GOT3 (cell line): Measurements from ENCODE around the gene ANXA4.
"Not testable (repeated sequence)": the region's sequence is repeated elsewhere in the genome, so short reads cannot be mapped to it uniquely, and the experiment has no call there.

ENCODE experiments used
- DNase-seq: peaks from one replicate; lab custom pipeline; 2025; ENCODE audit warnings: mixed read lengths; lab: John Stamatoyannopoulos, UW

The ANXA4 gene

DNA sequence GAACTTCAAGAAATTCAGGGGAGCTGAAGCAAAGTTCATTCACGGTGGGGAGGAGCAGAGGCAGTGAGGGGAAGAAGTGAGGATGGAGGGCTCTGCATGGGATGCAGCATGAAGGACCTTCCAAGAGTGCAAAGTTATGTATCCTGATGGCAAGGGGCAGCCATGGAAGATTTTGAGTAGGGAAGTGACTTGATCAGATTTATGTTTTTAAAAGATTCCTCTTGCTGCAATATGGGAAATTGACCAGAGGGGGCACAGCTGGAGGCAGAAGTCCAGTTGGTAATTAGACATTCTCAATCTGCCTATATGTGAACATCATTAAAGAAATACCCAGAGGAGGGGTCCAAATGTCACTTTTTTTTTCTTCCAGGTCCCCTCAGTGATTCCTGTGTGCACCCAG lies 21.5 kb upstream of the ANXA4 start:
- DNase-seq, result no peak

DNA sequence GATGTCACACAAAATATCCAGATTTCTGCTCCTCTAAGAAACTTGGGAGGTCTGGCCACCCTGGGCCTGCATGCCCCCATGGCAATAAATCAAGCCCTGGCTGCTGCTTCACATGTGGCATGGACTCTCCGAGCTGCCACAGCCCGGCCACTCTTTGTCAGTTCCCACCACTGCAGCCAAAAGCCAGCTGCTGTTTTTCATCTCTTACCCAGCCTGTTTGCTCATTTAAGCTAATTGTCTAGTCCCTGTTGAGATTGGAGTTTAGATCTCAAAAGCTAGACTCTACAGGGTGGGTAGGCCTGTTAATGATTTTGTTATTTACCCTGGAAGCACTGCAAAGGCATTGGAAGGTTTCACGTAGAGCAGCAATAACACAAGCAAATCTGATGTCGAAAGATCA lies 20.9 kb upstream of the ANXA4 start:
- DNase-seq, result no peak

DNA sequence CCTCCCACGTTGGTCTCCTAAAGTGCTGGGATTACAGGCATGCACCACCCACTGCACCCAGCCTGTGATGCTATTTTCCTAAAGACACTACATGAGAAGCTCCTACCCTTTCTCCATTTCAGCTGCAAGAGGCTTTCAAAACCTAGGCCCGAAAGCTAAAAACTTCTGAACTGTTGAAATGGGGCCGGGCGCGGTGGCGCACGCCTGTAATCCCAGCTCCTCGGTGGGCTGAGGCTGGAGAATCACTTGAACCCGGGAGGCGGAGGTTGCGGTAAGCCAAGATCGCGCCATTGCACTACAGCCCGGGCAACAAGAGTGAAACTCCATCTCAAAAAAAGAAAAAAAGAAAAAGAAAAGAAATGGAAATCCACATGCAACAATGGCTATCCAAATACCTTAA lies 18.1 kb upstream of the ANXA4 start:
- DNase-seq, result no peak

DNA sequence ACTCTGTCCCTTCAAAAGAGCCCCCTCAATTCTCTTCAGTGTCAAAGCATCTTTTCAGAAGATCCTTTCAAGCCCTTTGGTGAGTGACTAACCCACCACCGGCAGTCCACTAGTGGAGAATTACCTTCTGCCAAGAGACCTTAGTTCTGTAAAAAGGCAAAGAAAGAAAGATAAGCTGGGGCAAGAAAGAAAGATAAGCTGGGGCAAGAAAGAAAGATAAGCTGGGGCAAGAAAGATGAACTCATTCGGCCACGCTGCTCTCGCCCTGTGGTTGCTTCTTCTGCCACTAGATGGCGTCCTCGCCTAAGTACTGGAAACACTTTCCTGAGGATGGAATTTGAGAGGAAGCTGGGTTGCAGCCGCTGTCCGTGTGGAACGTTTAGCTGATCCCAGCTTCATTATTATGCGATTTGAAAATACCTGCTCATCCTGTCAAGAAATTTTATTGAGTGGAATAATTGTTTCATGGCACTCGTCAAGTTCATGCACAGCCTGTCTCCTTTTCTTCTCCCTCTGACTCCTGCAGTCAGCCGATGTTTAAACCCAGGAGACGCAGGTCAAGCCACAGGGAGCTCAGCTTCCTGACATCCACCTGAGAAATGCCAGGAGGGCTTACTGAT lies 17.3 kb upstream of the ANXA4 start:
- peak; percentile 38 for DNase-seq

DNA sequence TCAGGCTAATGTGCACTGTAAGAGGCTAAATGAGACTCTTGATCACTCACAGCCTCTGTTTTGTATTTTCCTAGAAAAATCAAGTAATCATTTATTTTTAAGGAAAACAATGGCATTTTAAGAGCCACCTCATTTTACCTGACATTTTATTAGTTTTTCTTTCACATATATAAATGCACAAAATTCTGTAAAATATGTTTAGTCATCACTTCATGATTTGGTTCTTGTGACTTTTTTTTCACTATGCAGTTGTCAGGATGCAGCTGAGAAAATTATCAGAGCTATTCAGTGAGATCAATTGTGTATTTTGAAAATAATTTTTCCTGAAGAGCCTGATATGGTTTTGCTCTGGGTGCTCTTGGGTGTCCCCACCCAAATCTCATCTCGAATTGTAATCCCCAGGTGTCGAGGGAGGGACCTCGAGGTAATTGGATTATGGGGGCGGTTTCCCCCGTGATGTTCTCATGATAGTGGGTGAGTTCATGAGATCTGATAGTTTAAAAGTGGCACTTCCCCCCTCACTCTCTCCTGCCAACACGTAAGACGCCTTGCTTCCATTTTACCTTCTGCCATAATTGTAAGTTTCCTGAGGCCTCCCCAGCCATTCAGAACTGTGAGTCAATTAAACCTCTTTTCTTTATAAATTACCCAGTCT lies 16.1 kb upstream of the ANXA4 start:
- no peak for DNase-seq

DNA sequence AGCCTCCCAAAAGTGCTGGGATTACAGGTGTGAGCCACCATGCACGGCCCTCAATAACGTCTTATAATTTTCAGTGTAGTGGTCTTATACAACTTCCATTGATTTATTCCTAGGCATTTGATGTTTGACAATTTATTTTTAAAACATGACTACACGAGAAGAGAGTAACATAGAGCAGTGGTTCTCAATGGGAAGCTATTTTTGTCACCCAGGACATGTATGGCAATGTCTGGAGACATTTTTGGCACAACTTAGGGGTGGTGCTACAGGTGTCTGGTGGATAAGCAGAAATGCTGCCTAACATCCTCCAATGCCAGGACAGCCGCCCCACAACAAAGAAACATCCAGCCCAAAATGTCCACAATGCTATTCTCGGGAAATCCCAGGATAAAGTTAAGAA lies 12.7 kb upstream of the ANXA4 start:
- no peak for DNase-seq

DNA sequence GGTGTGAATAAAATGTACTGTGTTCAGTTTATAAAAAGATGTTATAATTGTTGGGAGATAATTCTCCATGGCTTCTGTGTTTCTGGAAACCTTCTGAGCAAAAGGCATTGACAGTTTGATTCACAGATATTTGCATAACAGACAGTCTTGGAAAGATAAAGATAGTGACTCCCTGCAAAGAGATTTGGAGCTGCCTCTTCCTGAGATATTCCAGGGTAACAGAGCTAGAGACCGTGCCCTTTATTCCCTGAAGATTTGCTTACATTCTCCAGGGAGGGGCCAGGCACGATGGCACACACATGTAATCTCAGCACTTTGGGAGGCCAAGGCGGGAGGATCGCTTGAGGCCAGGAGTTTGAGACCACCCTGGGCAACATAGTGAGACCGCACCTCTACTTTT lies 12.2 kb upstream of the ANXA4 start:
- DNase-seq, result no peak

DNA sequence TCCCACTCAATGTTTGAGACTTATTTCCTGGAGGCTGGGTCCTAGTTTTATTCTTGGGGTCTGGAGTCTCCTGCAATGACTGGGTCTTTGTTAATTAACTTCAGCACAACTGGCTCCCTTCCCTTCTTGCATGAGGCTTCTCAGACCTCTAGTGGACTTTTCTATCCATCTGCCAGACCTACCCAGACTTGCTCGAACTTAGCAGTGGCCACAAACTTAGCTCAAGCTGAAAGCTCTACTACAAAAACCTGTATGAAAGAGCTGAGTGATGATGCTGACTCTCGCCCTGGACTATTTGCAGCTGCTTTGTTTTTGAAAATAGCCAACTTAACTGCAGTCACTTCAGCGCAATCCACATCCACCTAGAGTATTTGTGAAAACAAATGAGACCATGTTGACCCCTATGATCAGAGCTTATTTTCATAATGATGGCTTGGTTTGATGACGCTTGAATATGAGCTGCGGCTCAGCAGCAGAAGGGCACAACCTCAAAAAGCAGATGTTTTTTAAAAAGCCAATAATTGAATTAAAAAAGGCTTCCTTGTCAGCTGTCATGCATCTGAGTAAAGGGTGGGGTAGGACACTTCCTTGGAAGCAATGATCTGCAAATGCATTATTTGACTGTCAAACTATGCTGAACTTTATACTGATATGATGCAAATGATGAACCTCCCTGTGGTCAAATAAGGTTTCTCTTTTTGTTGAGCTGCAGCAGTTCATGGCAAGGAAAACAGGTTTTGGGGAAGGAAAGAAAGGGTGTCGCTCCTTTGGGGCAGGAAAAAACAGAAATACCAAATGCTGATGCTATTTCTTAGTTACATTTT lies 10.6 kb upstream of the ANXA4 start:
- no peak for DNase-seq

DNA sequence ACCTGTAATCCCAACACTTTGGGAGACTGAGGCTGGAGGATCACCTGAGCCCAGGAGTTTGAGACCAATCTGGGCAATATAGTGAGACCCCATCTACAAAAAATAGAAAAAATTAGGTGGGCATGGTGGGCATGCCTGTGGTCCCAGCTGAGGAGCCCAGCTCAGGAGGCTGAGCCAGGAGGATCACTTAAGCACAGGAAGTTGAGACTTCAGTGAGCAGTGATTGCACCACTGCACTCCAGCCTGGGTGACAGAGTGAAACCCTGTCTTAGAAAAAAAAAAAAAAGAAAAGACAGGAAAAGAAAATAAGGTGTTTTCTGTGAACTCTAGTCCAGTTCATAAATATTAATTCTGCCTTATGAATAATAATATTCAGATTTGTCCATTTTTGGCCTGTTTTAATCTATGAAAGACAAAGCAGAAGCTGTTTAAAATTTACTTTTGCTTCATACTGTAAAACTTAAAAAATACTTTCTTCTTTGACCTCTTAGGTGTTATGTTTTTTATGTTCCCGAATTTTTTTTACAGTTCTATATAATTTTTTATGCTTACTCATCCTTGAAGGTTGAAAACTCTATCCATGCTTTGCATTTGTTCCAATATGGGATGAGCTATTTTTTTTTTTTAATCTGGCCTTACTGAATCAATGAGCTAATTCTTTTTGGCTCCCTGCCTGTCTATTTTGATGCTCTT lies 8.4 kb upstream of the ANXA4 start:
- DNase-seq, result no peak

DNA sequence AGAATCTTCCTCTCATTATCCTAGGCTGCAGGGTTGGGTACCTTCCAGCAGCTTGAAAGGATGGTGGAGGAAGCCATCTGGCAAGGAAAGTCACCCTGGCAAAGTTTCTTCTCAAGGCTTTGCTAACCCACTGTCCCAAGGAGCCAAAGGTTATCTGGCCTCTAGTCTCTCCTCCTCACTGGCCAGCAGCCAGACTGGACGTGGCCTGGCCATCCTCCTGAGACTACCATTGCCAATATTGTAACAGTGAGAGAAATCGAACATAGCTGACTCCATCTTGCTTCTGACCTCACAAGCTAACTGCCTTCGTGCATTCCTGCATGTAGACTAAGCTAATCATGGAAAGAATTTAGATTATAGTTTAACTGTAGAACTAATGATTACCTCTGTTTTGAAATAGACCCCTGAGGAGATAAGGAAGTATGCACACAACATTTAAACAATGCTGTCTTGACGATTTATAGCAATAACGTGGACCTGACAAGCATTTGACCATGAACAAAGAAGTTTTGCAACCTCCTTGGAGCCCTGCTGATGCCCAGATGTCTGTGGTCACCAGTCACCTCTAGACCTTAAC lies 7.8 kb upstream of the ANXA4 start:
- DNase-seq, result no peak

DNA sequence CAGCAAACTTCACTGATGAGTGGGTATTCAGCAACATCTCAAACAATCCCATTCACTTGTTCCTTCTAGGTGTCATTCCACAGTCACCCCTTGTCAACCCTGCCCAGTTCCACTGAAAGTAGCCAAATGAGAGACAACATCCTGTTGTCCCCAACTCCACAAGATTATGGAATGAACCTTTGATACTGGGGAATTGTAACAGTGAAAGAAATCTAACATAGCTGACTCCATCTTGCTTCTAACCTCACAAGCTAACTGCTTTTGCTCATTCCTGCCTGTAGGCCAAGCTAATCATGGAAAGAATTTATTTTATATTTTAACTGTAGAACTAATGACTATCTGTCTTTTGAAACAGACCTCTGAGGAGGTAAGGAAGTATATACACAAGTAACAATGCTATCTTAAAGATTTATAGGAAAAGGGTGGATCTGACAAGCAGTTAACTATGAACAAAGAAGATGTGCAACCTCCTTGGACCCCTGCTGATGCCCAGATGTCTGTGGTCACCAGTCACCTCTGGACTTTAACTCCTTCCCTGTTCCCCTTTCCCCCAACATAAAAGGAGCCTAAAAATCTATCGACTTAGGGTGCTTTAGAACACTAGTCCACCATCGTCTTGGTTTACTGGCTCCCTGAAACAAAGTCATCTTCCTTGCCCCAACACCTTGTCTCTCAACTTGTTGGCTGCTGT lies 6.9 kb upstream of the ANXA4 start:
- no peak for DNase-seq

DNA sequence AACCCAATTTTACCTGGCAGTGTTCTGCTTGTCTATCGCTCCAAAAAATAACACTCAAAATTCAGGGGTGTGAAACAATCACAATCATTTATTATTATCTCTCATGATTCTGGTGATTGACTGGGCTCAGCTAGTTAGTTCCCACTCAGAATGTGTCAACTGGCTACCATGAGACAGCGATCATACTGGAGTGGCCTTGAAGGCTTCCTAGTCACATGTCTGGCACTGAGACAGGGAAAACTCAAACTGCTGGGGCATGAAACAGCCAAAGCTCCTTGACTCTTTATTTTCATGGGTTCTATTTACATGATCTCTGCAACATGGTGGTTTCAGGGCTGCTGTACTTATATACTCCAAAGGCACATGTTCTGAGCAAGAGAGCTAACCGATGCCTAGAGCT lies 6.2 kb upstream of the ANXA4 start:
- no peak for DNase-seq

DNA sequence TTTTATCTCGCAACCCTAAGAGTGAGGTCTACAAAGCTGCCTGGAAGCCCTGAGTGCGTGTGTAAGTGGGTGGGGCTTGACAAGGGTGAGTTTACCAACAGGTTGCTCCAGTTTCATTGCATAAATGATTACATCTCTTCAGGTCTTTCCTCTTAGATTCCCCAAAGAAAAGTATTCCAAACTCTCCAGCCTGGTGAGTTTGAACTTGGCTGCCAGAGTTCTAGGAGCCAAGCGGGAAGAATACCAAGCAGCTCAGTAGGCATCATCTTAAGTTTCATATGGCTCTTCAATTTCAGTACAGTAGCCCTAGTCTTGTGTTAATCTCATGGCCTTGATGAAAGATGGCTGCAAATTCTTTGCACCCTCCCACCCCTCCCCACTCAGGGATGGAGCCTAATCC lies 3.8 kb upstream of the ANXA4 start:
- DNase-seq, result not testable (repeated sequence)

DNA sequence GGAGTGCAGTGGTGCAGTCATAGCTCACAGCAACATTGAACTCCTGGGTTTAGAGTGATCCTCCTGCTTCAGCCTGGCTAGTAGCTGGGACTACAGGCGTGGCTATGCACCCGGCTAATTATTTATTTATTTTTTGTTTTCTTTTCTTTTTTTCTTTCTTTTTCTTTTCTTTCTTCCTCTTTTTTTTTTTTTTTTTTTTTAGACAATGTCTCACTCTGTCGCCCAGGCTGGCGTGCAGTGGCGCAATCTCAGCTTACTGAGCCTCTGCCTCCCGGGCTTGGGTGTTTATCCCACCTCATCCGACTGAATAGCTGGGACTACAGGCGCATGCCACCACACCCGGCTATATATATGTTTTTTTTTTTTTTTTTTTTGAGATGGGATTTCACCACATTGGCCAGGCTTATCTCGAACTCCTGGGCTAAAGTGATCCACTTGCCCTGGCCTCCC lies 1.4 kb upstream of the ANXA4 start:
- DNase-seq, result no peak

DNA sequence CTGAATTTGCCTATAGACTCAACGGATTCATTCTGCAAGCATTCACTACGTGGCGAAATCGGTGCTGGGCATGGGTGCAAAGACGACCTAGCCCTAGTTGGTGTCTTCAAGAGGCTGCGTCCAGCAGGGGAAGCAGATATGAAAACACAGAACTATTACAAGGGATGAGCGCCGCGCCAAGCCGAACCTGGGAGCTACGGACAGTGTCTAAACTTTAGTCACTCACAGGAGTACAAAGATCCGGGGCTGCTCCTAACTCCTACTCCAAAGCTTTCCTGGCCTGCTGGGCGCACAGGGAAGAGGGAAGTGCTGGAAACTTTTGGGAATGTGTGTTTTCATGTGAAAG lies 732 bp upstream of the ANXA4 start:
- DNase-seq, result peak; percentile 26

DNA sequence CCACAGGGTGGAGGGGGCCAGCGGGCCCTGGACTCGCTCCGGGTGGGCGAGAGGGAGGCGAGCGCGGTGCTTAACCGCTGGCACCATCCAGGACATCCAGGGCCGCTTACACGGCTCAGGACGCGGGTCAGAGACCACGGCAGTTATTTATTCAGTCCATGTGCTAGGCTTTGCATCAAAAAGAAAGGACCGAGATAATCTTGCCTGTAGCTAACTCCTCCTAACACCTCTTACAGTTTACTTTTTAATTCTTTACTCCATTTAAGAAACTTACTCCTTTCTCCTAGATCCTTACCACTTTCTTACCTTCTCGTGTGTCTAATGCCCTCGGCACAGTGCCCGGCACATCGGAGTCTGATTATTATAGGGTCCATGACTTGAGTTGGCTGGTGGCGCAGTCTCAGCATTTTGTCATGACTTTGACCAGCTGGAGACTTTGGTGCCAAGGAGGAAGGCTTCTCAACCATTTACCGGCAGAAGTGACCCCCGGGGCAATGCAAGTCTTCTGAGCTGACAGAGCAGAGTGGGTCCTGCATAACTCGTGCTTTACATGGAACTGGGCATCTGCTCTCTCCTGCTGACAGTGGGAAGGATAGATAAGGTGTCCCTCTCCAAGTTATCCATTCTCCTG lies 503 bp downstream of the ANXA4 start:
- DNase-seq, result no peak

DNA sequence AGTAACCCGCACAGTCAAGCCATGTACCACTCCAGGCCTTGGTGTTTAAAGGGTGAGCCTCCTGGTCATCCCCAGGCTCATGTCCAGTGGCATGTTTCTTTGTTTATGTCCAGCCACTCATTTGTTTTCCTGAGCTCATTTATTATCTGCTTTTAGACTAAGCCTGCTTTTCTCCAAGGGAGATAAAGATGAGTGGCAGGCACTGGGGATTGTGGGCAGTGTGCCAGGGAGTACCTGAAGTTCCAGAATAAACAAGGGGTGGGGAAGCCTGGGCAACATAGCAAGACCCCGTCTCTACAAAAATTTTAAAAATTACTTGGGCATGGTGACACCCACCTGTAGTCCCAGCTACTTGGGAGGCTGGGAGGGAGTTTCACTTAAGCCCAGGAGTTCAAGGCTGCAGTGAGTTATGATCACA lies 1.9 kb downstream of the ANXA4 start:
- DNase-seq, result no peak

DNA sequence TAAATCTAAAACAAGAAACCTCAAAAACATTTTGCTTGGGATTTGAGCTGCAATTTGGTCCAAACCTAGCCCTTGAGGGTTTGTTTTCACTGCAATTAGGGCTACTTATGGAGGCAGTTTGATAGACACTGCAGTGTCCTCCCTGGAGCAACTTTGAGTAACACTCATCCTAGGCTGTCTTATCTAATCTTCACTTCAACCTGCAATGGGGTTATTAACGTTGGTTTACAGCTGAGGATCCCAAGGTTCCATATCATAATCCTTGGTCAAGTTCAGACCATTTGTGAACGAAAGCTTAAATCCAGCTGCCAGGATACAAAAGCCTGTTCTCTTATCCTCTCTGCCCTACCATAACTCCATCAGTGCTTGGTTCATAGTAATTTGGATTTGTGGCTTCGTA lies 2.5 kb downstream of the ANXA4 start:
- no peak for DNase-seq

DNA sequence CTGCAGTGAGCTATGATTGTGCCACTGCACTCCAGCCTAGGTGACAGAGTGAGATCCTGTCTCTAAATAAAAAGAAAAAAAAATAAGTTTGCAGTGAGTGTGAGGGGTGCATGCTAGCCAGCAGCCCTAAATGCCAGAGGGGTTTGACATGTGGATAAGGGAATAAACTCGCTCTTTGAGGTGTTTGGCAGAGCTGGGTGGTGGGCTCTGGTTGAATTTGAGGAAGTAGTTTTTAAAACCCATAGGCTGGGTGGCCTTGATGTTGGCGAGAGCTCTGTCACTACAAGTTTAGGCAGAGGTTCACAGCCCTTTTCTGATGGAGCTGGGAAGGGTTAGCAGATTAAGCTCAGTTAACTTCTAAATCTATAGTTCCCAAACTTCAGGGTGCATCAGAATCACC lies 3.1 kb downstream of the ANXA4 start:
- no peak for DNase-seq

DNA sequence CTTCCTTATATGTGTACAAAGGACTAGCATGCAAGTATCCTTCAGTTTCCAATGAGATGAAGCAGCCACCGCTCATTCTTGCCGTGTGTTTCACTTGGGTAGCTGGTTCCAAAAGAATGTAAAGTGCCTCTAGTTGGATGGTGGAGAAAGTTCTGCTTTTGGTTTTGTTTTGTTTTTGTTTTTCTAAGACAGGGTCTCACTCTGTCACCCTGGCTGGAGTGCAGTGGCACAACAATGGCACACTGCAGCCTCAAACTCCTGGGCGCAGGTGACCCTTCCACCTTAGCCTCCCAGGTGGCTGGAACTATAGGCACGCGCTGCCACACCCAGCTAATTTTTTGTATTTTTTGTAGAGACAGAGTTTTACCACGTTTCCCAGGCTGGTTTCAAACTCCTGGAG lies 8.3 kb downstream of the ANXA4 start:
- DNase-seq, result no peak

DNA sequence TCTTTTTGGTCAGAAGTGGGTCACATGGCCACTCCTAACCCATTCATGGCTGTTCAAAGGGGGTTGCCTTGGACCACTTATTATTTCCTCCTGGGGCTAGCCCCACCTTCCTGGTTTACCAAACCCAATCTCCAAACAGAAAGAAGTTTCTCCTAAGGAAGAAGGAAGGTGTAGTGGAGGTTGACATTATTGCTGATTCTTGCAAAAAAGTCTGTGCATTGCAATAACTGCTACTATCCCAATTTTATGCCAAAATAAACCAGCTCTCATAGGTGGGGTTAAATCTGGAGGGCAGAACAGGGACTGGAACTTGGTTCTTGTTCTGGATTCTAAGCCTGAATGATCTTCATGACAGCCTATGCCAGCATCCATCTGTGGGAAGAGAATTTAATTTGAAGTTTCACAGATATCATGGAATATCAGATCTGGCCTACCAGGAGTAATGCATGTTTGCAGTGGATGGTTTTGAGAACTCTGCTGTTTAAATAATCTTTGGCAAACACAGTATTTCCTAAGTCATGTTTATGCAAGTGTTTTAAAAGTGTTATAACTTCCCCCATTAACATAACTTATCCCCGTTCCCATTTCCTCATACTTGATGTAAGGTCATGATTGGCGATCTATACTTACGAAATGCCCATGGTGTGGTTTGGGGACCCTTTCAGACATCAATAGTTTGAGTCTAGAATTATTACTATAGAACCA lies 11.9 kb downstream of the ANXA4 start:
- DNase-seq, result no peak
